ENCODE measurements around the gene CD81.
A peak's percentile ranks its signal among the peaks of the same experiment; 100 is the strongest.

CD81 gene

GRCh38 chr11:2385156-2386151 is 8.3 kb downstream of the CD81 start:
- DNase-seq = no peak
- ATAC-seq (replicated peaks) = peak; percentile 46 to 70
- Mint-ChIP-seq H3K9me3 (no peaks in the 10 kb centered on the region), H3K27ac (peak overlapping the region; percentile 84), H3K4me3 (peak overlapping the region; percentile 74 to 82), H3K36me3 (peaks cover 7 to 16% of the 10 kb centered on the region in 2 donors), H3K27me3 (no peaks in the 10 kb centered on the region), H3K4me1 (peaks cover 87 to 97% of the 10 kb centered on the region in 2 donors)

DNA sequence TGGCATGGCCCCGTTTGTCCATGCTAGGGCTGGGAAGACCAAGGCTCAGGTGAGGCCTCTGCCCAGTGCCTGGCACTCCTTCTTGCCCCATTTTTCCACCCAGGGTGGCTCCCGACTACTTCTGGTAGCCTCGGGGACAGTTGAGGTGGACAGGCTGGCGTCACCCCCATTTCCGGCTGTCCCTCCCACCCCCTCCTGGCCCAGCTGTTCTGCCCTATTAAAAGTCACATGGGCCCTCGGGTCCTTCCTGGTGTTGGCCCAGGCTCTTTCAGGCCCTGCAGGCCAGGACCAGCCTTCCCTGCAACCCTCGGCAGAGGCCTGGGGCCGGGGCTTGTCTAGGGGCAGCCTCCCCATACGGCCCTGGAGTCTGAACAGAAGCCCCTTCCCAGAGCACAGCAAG is 9.5 kb downstream of the CD81 start:
- H3K36me3 Mint-ChIP-seq = peaks cover 7 to 18% of the 10 kb centered on the region in 2 donors
- peak overlapping the region; percentile 74 to 82 for H3K4me3 Mint-ChIP-seq
- DNase-seq = no peak
- no peaks in the 10 kb centered on the region for H3K27me3 Mint-ChIP-seq
- H3K9me3 Mint-ChIP-seq = no peaks in the 10 kb centered on the region
- peaks cover 82 to 97% of the 10 kb centered on the region in 2 donors for H3K4me1 Mint-ChIP-seq
- H3K27ac Mint-ChIP-seq = peak overlapping the region; percentile 84
- no peak for ATAC-seq (replicated peaks)

GRCh38 chr11:2387266-2387987 is 10.3 kb downstream of the CD81 start:
- no peaks in the 10 kb centered on the region for H3K27me3 Mint-ChIP-seq
- ATAC-seq (replicated peaks) (peak in 1 of 2 donors; percentile 5), DNase-seq (no peak)
- H3K27ac Mint-ChIP-seq = peak overlapping the region; percentile 67
- H3K36me3 Mint-ChIP-seq = peaks cover 7 to 18% of the 10 kb centered on the region in 2 donors
- H3K9me3 Mint-ChIP-seq = no peaks in the 10 kb centered on the region
- peak overlapping the region; percentile 19 to 21 for H3K4me3 Mint-ChIP-seq
- peaks cover 81 to 97% of the 10 kb centered on the region in 2 donors for H3K4me1 Mint-ChIP-seq

GRCh38 chr11:2388431-2389376 is 11.6 kb downstream of the CD81 start:
- no peak for ATAC-seq (replicated peaks)
- H3K9me3 Mint-ChIP-seq = no peaks in the 10 kb centered on the region
- no peaks in the 10 kb centered on the region for H3K27me3 Mint-ChIP-seq
- peak overlapping the region in 1 of 2 donors; percentile 53 for H3K4me3 Mint-ChIP-seq
- peaks cover 7 to 18% of the 10 kb centered on the region in 2 donors for H3K36me3 Mint-ChIP-seq
- peak overlapping the region; percentile 78 for H3K27ac Mint-ChIP-seq
- DNase-seq = no peak
- peaks cover 75 to 97% of the 10 kb centered on the region in 2 donors for H3K4me1 Mint-ChIP-seq

GRCh38 chr11:2389377-2390026 is 12.4 kb downstream of the CD81 start:
- Mint-ChIP-seq H3K36me3 (peaks cover 6 to 21% of the 10 kb centered on the region in 2 donors), H3K9me3 (no peaks in the 10 kb centered on the region), H3K27ac (peak overlapping the region; percentile 78), H3K4me3 (peak overlapping the region; percentile 53 to 56), H3K4me1 (peaks cover 76 to 97% of the 10 kb centered on the region in 2 donors), H3K27me3 (no peaks in the 10 kb centered on the region)
- DNase-seq = no peak
- ATAC-seq (replicated peaks) = no peak

GRCh38 chr11:2390091-2390724 is 13.1 kb downstream of the CD81 start:
- Mint-ChIP-seq H3K27me3 (no peaks in the 10 kb centered on the region), H3K9me3 (no peaks in the 10 kb centered on the region), H3K36me3 (peaks cover 5 to 23% of the 10 kb centered on the region in 2 donors), H3K4me1 (peaks cover 75 to 96% of the 10 kb centered on the region in 2 donors), H3K27ac (peak overlapping the region; percentile 78), H3K4me3 (peak overlapping the region; percentile 5 to 29)
- ATAC-seq (replicated peaks) (no peak), DNase-seq (no peak)

- H3K4me1 Mint-ChIP-seq = peaks cover 70 to 91% of the 10 kb centered on the region in 2 donors
- ATAC-seq (replicated peaks) (peak; percentile 33 to 47), DNase-seq (no peak)
- H3K27me3 Mint-ChIP-seq = no peaks in the 10 kb centered on the region
- peaks cover 2 to 19% of the 10 kb centered on the region in 2 donors for H3K36me3 Mint-ChIP-seq
- H3K27ac Mint-ChIP-seq = peak overlapping the region; percentile 71
- no peaks in the 10 kb centered on the region for H3K9me3 Mint-ChIP-seq
- H3K4me3 Mint-ChIP-seq = no peak overlapping the region
Measured at GRCh38 chr11:2390725-2391151, 13.6 kb downstream of the CD81 start.

DNA sequence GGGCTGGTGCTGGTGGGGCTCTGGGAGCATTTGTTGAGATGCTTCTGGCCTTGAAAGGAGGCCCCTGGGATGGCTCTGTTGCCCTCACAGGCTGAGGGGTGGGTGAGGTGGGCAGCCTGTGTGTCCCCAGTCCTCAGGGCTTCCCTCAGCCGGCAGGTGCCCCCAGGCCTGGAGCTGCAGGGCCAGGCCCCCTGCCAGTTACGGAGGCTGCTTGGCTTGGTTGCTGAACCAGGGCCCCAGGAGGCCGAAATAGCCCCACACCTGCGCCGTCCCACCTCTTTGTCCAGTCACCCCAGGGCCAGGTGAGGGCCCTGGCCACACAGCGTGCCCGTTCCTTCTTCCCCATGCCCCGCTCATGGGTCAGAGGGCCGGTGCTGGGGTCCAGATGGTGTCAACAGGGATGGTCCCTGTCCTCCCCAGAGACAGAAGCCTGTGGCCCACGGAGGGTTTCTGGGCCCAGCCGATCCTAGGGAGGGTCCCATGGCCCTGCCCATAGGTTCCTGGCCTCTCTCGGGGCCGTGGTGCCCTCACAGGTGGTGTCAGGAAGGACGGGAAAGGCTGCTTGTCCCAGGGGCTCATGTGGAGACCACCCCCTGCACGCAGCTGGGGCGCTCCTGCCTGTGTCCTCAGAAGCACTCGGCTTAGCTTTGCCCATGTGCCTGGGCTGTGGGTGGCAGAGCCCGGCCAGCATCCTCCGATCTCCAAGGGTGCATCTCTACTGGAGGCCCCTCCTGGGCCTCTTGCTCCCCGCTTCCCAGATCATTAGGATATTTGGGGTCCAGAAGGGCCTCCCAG is 14.3 kb downstream of the CD81 start:
- H3K27me3 Mint-ChIP-seq = no peaks in the 10 kb centered on the region
- H3K4me1 Mint-ChIP-seq = peaks cover 63 to 84% of the 10 kb centered on the region in 2 donors
- H3K27ac Mint-ChIP-seq = peak overlapping the region; percentile 25
- no peak for ATAC-seq (replicated peaks)
- no peak for DNase-seq
- H3K36me3 Mint-ChIP-seq = peaks cover 2 to 15% of the 10 kb centered on the region in 2 donors
- peak overlapping the region in 1 of 2 donors; percentile 14 for H3K4me3 Mint-ChIP-seq
- no peaks in the 10 kb centered on the region for H3K9me3 Mint-ChIP-seq

DNA sequence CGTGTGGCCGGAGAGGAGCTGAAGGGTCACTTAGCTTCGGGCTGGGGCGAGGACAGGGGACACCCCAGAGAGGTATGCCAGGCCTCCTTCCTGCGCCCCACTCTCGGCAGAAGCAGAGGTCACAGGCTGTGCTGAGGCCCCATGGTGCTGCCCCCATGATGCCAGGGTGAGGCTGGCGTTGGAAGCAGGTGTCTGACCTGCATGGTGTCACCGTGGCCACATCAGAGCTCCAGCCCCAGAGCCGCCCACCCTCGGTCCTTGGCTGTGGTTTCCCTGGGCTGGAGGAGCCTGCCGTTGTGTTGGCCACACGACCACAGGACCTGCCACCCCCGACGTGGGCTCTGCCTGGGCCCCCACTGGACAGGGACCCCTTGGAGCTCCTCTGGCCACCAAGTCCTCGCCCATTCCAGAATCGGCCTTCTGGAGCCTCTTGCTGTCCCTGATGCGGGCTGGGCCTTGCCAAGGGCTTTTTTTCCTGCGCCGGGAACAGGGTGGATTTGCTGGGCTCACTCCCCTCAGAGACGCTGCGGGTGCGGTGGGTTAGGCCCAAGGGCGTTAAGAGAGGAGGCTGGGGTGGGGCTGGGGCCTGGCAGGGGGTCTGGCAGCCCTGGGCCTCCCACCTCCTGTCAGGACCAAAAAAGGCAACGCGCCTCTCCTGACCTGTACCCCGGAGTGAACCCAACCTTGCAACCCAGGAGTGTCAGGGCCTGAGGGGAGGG is 15.3 kb downstream of the CD81 start:
- H3K27me3 Mint-ChIP-seq = no peaks in the 10 kb centered on the region

GRCh38 chr11:2393111-2393868 is 16.2 kb downstream of the CD81 start:
- H3K9me3 Mint-ChIP-seq = no peaks in the 10 kb centered on the region
- H3K4me1 Mint-ChIP-seq = peaks cover 54 to 76% of the 10 kb centered on the region in 2 donors
- H3K36me3 Mint-ChIP-seq = peaks cover 7 to 27% of the 10 kb centered on the region in 2 donors
- peak overlapping the region; percentile 17 to 44 for H3K4me3 Mint-ChIP-seq
- ATAC-seq (replicated peaks) (peak; percentile 64 to 71), DNase-seq (no peak)
- H3K27ac Mint-ChIP-seq = peak overlapping the region; percentile 89
- H3K27me3 Mint-ChIP-seq = no peaks in the 10 kb centered on the region

More for the DNA sequence above, 15.3 kb downstream of the CD81 start:
- DNase-seq = no peak
- peak overlapping the region; percentile 67 for H3K27ac Mint-ChIP-seq
- no peak overlapping the region for H3K4me3 Mint-ChIP-seq
- peaks cover 7 to 23% of the 10 kb centered on the region in 2 donors for H3K36me3 Mint-ChIP-seq
- H3K4me1 Mint-ChIP-seq = peaks cover 55 to 79% of the 10 kb centered on the region in 2 donors
- H3K9me3 Mint-ChIP-seq = no peaks in the 10 kb centered on the region
- ATAC-seq (replicated peaks) = no peak

All from stimulated activated naive B cell treated with anti-CD40 and anti-IgM and Interleukin-4, amounts not matched to agents 10 μg/mL and 1 μg/mL and 100 μg/mL, for 72 hours (primary cell).